IMR-90 (cell line): ENCODE measurements around the gene SPRR2E. TPM values are rescaled to one million over a fixed set of nuclear protein-coding genes. Genes with fewer than 3 reads are reported as not detected.

ENCODE experiments used
- ATAC-seq: fragments of 200-7000 bp; cut with Tn5 transposase; 2 replicates; pipeline ENCODE4 v1.9.1; 2020; ENCODE audit warnings: low read depth, mild to moderate bottlenecking, moderate library complexity
- BruUV-seq: library from RNA; stranded (reverse); fragments of 400-500 nt; replicated peaks from 2 replicates; lab custom pipeline; 2021; lab: Mats Ljungman, UMichigan
- CTCF ChIA-PET: fragments of 300-600 bp; formaldehyde crosslinking; extraction: SDS; loops from one replicate; lab custom pipeline; 2021; ENCODE audit warnings: antibody characterized with exemption; lab: Yijun Ruan, JAX
- POLR2A ChIA-PET: fragments of 300-600 bp; sonication (Branson Sonifier 250); formaldehyde crosslinking; loops from one replicate; lab custom pipeline; 2022; ENCODE audit warnings: antibody characterized with exemption; ENCODE audit not compliant: unreplicated experiment; lab: Charles Lee
- DNase-seq: peaks from one replicate; pipeline ENCODE4 v3.0.0; 2013
- H2AFZ ChIP-seq: replicated peaks from 2 replicates; pipeline ENCODE3; 2013; ENCODE audit warnings: low read length, mild to moderate bottlenecking; ENCODE audit not compliant: poor library complexity
- H2AK5ac ChIP-seq: 2 replicates; pipeline ENCODE4 v1.6.1; 2013; ENCODE audit warnings: low read depth, low read length, inconsistent platforms
- H2AK9ac ChIP-seq: replicated peaks from 2 replicates; pipeline ENCODE3; 2013; ENCODE audit warnings: mild to moderate bottlenecking, low read depth, low read length, moderate library complexity; ENCODE audit not compliant: poor library complexity
- H2BK120ac ChIP-seq: 2 replicates; pipeline ENCODE4 v1.6.1; 2013; ENCODE audit warnings: low read depth, low read length, inconsistent platforms
- H2BK15ac ChIP-seq: 3 replicates; pipeline ENCODE4 v1.6.1; 2013; ENCODE audit warnings: low read depth, low read length, inconsistent platforms
- H2BK20ac ChIP-seq: 2 replicates; pipeline ENCODE4 v1.6.1; 2013; ENCODE audit warnings: low read depth, mild to moderate bottlenecking, inconsistent platforms, low read length, moderate library complexity
- H2BK5ac ChIP-seq: 2 replicates; pipeline ENCODE4 v1.6.1; 2013; ENCODE audit warnings: mild to moderate bottlenecking, low read depth, low read length, inconsistent platforms; ENCODE audit not compliant: poor library complexity, severe bottlenecking
- H3K14ac ChIP-seq: replicated peaks from 2 replicates; pipeline ENCODE4 v1.6.1; 2013; ENCODE audit warnings: low read depth, low read length, inconsistent platforms
- H3K18ac ChIP-seq: 2 replicates; pipeline ENCODE4 v1.6.1; 2013; ENCODE audit warnings: low read depth, low read length, control low read depth
- H3K23ac ChIP-seq: 2 replicates; pipeline ENCODE4 v1.6.1; 2013; ENCODE audit warnings: low read depth, low read length, inconsistent platforms
- H3K27ac ChIP-seq: 2 replicates; pipeline ENCODE4 v1.5.1; 2013; ENCODE audit warnings: mild to moderate bottlenecking, control low read depth, low read length; ENCODE audit not compliant: insufficient read depth
- H3K27me3 ChIP-seq: 2 replicates; pipeline ENCODE4 v1.6.1; 2013; ENCODE audit warnings: low read length; ENCODE audit not compliant: control insufficient read depth, insufficient read depth
- H3K36me3 ChIP-seq: 2 replicates; pipeline ENCODE4 v1.6.1; 2013; ENCODE audit warnings: low read length, mixed read lengths; ENCODE audit not compliant: control insufficient read depth, insufficient read depth
- H3K4ac ChIP-seq: 2 replicates; pipeline ENCODE4 v1.6.1; 2013; ENCODE audit warnings: low read depth, low read length, inconsistent platforms
- H3K4me1 ChIP-seq: 2 replicates; pipeline ENCODE4 v1.6.1; 2013; ENCODE audit warnings: low read length, mixed read lengths; ENCODE audit not compliant: control insufficient read depth, insufficient read depth
- H3K4me2 ChIP-seq: 2 replicates; pipeline ENCODE4 v1.6.1; 2013; ENCODE audit warnings: low read depth, mild to moderate bottlenecking, control low read depth, low read length, moderate library complexity
- H3K4me3 ChIP-seq: 2 replicates; pipeline ENCODE4 v1.5.1; 2013; ENCODE audit warnings: low read depth, mild to moderate bottlenecking, control low read depth, low read length, moderate library complexity; ENCODE audit not compliant: insufficient read depth
- H3K56ac ChIP-seq: 2 replicates; pipeline ENCODE4 v1.6.1; 2013; ENCODE audit warnings: low read length, inconsistent platforms; ENCODE audit not compliant: insufficient read depth; ENCODE audit errors: extremely low read depth
- H3K79me1 ChIP-seq, 2 experiments: 2 replicates each; pipeline ENCODE4 v1.6.1; 2013; ENCODE audit warnings: low read length in 2 of 2, inconsistent platforms in 1 of 2, low read depth in 1 of 2
- H3K9ac ChIP-seq: 2 replicates; pipeline ENCODE4 v1.6.1; 2013; ENCODE audit warnings: low read depth, low read length, control low read depth
- H3K9me1 ChIP-seq: 2 replicates; pipeline ENCODE4 v1.6.1; 2013; ENCODE audit warnings: low read length, inconsistent platforms; ENCODE audit not compliant: insufficient read depth
- H3K9me3 ChIP-seq: 2 replicates; pipeline ENCODE4 v1.6.1; 2013; ENCODE audit warnings: low read length; ENCODE audit not compliant: control insufficient read depth, insufficient read depth
- H4K20me1 ChIP-seq: 2 replicates; pipeline ENCODE4 v1.6.1; 2013; ENCODE audit warnings: low read length, inconsistent platforms; ENCODE audit not compliant: insufficient read depth
- H4K5ac ChIP-seq: 2 replicates; pipeline ENCODE4 v1.6.1; 2013; ENCODE audit warnings: mild to moderate bottlenecking, low read depth, low read length, control low read depth
- H4K8ac ChIP-seq, 2 experiments: 2 replicates each; pipeline ENCODE4 v1.6.1; 2013; ENCODE audit warnings: low read depth in 2 of 2, low read length in 2 of 2, control low read depth in 1 of 2, inconsistent platforms in 1 of 2
- H4K91ac ChIP-seq: 2 replicates; pipeline ENCODE4 v1.6.1; 2013; ENCODE audit warnings: low read depth, low read length, inconsistent platforms; ENCODE audit not compliant: insufficient read depth
- CEBPB ChIP-seq: IDR thresholded peaks from 2 replicates; pipeline ENCODE4 v1.6.1; 2012; ENCODE audit warnings: low read depth, low read length, improper control_type of control experiment
- CHD1 ChIP-seq: IDR thresholded peaks from 2 replicates; pipeline ENCODE4 v1.6.1; 2012; ENCODE audit warnings: low read depth, low read length, improper control_type of control experiment
- FOS ChIP-seq: fragments of 150-350 bp; IDR thresholded peaks from 2 replicates; pipeline ENCODE4 v1.6.1; 2016; ENCODE audit warnings: low read depth, low read length
- POLR2A ChIP-seq: IDR thresholded peaks from 2 replicates; pipeline ENCODE4 v1.6.1; 2012; ENCODE audit warnings: mild to moderate bottlenecking, low read depth, low read length
- RCOR1 ChIP-seq: IDR thresholded peaks from 2 replicates; pipeline ENCODE4 v1.6.1; 2012; ENCODE audit warnings: mild to moderate bottlenecking, low read length, improper control_type of control experiment; ENCODE audit not compliant: insufficient replicate concordance
- RFX5 ChIP-seq: IDR thresholded peaks from 2 replicates; pipeline ENCODE4 v1.8.0; 2012; ENCODE audit warnings: low read depth, mild to moderate bottlenecking, low read length, moderate library complexity
- SMC3 ChIP-seq: fragments of 150-350 bp; IDR thresholded peaks from 2 replicates; pipeline ENCODE4 v1.6.1; 2016; ENCODE audit warnings: low read depth, mild to moderate bottlenecking, antibody characterized with exemption, low read length, moderate library complexity
- WGBS, 2 experiments: methylation state at CpG; one replicate each; pipeline versions ENCODE4 v1.1.5 to v1.1.7; 2013; ENCODE audit warnings: missing lambda C conversion rate in 2 of 2; ENCODE audit not compliant: insufficient read length in 1 of 2; ENCODE audit errors: extremely low coverage in 2 of 2; 5-methylcytosine and 5-hydroxymethylcytosine counted together
- dilution Hi-C: fragments of 300-500 bp; cut with HindIII; formaldehyde crosslinking; loops from one replicate; pipeline ENCODE4 v1.14.3; 2018; ENCODE audit warnings: low sequenced_read_pairs; ENCODE audit not compliant: unreplicated experiment
- in situ Hi-C: fragments of 300-500 bp; cut with MboI; formaldehyde crosslinking; loops from 3 replicates; pipeline ENCODE4 v1.14.3; 2019; ENCODE audit warnings: low sequenced_read_pairs, inconsistent platforms, mixed read lengths
- intact Hi-C: fragments of 100-400 bp; cut with micrococcal nuclease; formaldehyde crosslinking; loops from 2 replicates; pipeline ENCODE4 v1.10.0; 2022
- polyA plus RNA-seq, 3 experiments: library from polyadenylated mRNA; depleted of rRNA; stranded (reverse); fragments of >200 nt; gene quantifications; 2 replicates each; pipeline ENCODE4 v1.2.3, GENCODE V29; 2012; ENCODE audit warnings: low replicate concordance in 1 of 3
- total RNA-seq: library from RNA; depleted of rRNA; stranded (reverse); fragments of >200 nt; gene quantifications from 2 replicates; pipeline ENCODE4 v1.2.3, GENCODE V29; 2012

Gene SPRR2E
- total and polyA plus RNA-seq, 2 of the 4 experiments (the other 2 are of a cell fraction) = not detected

GRCh38 chr1:153099461-153100045 is 5.2 kb upstream of the SPRR2E start:
- Histone ChIP-seq H3K27ac (no peak overlapping the region), H4K8ac (no peak overlapping the region)

More at GRCh38 chr1:153099461-153100045, 5.2 kb upstream of the SPRR2E start:
- Histone ChIP-seq H3K4me1 (no peaks in the 10 kb centered on the region), H2BK5ac (no peak overlapping the region), H3K4me3 (no peak overlapping the region), H2AFZ (no peak overlapping the region), H4K20me1 (no peaks in the 10 kb centered on the region), H4K91ac (no peak overlapping the region), H3K36me3 (no peaks in the 10 kb centered on the region), H3K56ac (no peak overlapping the region), H3K27me3 (no peaks in the 10 kb centered on the region), H3K4me2 (no peak overlapping the region), H3K18ac (no peak overlapping the region), H3K9me3 (no peaks in the 10 kb centered on the region), H2AK5ac (no peak overlapping the region), H2BK20ac (no peak overlapping the region), H3K9me1 (no peaks in the 10 kb centered on the region), H3K4ac (no peak overlapping the region), H2BK120ac (no peak overlapping the region), H3K14ac (no peak overlapping the region), H3K79me1 (no peaks in the 10 kb centered on the region), H2BK15ac (no peak overlapping the region), H4K5ac (no peak overlapping the region), H3K23ac (no peak overlapping the region), H3K9ac (no peak overlapping the region), H2AK9ac (no peak overlapping the region)
- no peak for TF ChIP-seq CHD1
- TF ChIP-seq POLR2A = no peak
- no peak for TF ChIP-seq RFX5
- no peak for TF ChIP-seq CEBPB
- no peak for TF ChIP-seq FOS
- TF ChIP-seq SMC3 = no peak
- no peak for TF ChIP-seq RCOR1
- dilution Hi-C loops = no loop called here
- POLR2A ChIA-PET = no interaction called here
- BruUV-seq = no TSS peak
- DNase-seq (no peak), ATAC-seq (no peak)
- WGBS, 2 experiments = 60% methylated on average over 1 of the region's 9 CpGs; no CpG with 5 or more reads in 1 of the 2 experiments
- CTCF ChIA-PET = no interaction called here
- in situ Hi-C loops = no loop called here
- intact Hi-C loops = no loop called here
